Embryonic facial prominence (tissue), 1 donor: ENCODE results near the gene SRGAP2C.
"Not testable (repeated sequence)": the region's sequence is repeated elsewhere in the genome, so short reads cannot be mapped to it uniquely, and the experiment has no call there.

Experiments used
- DNase-seq: peaks from one replicate; pipeline ENCODE4 v3.0.0-alpha.2; 2016; ENCODE audit errors: extremely low spot score

The SRGAP2C gene

DNA sequence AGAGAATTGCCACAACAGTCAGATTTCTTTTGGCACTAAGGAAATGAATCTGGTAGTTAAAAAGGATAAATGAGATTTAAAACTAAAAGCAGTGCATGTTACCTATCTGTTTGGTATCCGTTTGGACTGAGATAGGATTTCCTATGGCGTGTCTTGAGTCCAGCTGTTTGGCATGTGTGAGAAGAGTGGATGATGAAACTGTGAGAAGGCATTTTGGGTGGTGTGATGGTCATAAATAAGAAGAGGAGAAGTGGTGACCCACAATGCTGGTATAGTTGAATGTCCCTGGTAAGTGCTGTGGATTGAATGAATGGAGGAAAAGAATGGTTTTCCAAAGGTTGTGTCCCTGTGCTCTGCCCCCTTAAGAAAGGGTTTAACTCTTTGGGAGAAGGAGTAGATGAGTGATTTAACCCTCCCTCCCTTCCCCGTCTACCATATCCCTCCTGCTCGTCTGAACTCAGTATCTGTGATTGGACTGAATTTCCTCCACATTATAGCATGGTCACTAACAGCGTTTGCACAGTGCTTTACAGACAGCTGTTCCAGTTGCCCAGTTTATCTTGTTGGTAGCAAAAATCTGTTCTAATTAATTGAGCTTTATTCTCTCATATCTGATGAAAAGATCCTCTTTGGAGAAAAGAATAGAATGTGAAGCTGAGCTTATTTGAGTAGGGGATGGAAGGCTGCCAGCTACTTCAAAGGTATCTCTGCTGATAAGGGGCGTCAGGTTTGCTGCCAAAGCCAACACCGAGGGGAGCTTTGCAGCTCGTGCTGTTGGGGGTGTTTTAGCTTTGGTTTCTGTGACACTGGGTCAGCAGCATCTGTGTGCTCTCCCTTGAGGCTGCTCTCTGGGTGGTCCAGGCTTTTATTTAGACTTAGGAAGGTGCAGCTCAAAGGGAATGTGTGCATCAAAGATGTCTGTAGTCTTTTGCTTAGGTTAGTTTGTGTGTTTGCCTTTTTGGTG, 148.1 kb downstream of the SRGAP2C start:
- DNase-seq: not testable (repeated sequence)

DNA sequence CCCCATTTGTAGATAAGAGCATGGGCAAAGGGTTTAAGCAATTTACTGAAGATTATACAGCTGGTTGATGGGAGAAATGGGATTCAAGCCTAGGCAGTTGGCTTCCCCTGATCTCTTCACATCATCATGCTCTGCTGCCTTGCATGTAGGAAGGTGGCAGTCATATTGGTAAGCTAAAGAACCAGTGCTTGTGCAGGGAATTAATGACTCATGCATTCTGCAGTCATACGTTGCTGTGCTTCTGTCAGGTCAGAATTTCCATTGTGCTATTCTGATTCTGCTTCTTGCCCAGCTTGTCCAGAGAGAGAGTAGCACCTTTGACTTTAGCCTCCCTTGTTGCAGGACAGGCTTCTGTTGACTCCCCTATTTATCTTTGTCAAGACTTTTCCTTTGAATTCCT, 153.2 kb downstream of the SRGAP2C start:
- not testable (repeated sequence) for DNase-seq

DNA sequence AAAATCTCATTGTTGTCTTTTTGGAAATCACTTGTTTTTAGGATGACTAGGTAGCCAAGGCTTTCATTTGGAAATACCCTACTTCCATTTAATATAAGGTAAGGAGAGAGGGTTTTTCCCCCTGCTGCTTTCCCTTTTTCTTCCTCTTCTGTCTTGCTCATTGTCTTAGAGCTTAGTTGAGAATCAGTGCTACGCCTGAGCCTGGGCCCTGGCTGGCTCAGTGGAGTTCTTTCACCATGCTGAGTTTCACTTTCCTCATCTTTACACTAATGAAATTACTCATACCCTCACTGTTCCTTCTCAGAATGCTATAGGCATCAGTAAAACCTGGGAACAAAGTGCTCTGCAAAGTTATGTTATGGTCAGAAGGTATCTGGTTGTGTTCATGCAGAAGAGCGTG, 154.8 kb downstream of the SRGAP2C start:
- not testable (repeated sequence) for DNase-seq

DNA sequence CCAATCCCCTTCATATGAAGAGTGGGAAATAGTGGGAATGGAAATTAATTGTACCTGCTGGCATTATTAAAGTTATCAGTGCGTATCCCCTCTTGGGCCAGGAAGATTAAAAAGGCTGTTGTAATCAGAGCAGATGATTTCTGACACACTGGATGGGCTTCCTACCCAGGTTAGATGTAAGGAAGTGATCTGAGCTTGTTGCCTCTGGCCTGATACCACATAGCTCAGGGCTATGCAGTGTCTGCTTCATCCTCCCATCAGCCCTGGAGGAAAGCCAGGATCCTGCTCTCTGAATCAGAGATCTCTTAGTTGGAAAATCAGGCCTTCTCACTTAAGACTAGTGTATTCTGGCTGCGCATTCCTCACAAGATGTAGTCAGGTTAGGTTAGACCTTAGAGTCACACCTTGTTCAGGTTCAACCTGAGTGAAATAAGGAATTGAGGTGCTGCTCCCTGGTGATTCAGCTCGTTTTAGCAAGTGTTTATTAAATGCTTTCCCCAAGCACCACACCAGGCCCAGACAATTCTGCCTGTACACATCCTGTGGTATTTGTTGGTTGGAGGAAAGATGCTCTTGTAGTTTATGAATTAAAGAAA, 158.6 kb downstream of the SRGAP2C start:
- not testable (repeated sequence) for DNase-seq

DNA sequence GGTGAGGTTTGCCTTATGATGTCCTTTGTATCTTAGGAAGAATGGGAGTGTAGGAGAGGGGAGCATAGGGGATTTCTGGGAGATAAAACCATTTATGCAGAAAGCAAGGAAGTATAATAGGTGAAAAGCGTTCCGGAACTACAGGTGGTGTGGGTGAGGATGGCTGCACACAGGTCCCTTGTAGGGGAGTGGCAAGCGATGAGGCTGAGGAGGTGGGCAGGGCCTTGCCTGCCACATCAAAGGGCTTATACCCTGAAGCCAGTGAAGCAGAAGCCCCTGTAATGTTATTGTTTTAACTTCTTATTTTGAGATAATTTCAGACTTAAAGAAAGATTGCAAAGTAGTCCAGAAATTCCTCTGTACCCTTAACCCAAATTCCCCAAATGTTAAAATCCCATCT, 159.6 kb downstream of the SRGAP2C start:
- DNase-seq: not testable (repeated sequence)

DNA sequence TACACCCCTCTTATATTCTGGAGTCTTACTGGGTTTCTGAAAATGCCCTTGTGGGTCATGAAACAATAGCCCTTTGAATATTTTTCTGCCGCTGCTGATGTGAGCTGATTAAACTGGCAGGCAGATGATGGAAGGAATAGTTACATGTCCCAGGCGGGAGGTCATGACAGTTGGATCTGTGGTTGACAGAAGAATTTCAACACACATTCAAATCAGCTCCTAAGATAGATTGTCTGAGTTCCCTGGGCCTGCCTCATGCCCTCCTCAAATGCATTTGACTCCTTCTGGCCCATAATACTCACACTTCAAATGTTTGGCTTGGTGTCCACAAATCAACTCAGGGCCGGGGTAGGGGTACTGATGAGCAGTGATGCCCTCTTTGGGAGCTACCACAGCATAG, 161.9 kb downstream of the SRGAP2C start:
- DNase-seq: not testable (repeated sequence)

DNA sequence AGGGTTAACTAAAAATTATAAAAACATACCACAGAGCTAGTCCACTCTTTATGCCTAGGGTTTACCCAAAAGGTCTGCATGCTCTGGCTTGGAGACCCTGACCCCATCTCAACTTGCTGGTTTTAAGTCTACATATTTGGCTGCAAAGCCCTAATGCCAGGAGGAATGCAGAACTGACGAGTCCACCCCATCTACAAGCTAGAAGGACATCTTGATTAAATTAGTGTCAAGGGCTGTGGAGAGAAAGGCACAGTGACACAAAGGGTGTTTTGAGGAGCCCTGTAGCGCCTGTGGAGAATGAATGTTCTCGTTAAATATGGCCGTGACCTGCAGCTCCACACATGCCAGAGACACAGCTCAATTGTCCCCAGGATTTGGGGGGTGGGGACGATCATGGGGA, 162.7 kb downstream of the SRGAP2C start:
- DNase-seq: peak; percentile 4

DNA sequence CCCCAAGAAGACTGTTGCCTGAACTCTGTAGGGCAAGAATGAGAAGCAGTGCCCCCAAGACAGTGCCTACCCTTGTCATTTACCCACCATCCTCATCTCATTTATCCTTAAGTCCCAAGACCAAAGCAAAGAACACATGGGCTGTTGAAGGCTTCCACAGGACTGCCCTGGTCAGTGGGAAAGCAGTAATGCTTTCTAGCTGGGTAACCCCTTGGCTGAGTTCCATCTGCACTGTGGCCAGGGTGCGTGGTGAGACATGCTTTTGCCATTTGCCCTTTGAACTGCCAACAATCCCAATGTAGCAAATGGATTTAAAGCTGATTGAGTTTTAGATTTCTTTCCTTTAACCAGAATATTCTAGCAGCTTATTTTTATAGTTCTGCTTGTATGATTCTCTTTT, 163.3 kb downstream of the SRGAP2C start:
- DNase-seq: not testable (repeated sequence)

DNA sequence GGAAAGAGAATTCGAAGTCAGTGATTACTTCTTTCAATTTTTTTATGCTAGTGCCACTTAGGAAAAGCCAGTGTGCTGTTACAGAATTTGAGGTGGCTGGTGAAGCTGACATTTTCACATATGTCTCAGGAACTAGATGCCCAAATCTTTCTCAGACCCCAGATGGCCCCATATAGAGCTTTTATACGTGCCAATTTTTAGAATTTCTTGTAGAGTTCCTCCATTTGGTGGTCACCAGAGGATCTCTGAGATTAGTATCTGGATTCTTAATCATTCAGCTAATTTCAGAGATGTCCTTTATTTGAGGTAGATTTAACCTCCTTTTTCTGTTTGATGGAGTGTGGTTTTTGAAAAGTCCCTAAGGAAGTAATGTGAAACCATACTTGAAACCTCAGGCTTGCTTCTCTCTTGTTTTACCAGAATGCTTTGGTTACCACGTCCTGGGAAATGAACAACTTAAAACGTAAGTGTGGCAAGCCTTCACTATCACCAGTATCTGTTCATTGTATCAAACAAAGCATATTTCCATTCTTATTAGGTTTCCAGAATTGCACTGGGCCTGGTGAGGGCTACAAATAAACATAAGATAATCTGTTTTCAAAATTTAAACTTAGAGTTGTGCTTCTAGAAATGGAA, 164.7 kb downstream of the SRGAP2C start:
- not testable (repeated sequence) for DNase-seq

DNA sequence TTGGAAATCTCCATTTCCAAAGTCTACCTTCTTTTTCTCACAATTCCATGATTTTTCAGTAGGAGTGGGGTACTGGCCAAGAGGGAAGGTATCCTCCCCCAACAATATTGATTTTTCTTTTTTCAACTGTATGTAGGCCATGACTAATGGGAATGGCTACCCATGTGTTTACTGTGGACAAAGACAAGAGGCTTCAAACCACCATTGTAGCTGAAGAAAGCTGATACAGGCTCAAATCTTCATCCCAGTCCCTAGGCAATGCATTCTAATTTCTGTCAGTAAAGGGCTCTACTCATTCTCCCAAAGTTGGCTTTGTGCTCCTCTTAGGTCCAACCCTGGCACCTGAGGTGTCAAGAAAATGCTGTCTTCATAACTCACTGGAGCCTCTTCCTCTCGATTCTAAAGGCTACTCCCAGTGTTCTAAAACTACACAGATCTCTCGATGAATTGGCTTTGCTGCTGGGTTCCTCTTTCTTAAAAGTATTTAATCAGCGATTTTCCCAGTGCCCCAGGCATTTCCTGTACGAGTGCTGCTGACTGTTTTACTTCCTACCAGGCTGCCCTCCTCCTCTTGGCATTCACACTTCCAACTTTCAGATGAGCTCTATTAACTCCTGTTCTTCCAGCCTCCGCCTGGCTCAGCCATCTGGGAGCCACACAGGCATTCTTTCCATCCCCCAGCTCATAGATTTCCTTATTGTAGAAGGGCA, 171.1 kb downstream of the SRGAP2C start:
- not testable (repeated sequence) for DNase-seq

DNA sequence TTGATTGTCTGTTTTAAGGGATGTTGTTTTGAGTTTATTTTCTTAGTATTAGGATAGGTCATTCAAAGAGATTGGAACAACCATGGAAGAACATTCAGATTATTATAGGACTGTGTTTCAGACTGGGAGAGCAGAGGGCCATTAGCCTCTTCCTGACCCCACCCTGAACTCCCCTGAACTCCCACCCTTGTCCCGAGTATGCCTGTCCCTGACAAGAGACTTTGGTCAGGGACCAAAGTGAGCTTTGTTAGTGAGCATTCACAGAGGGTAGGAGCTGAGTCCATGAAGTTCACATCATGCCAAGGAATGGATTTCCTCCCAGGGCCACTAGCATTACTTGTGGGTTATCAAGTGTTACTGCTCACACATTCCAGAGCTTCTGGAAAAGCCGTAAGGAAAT, 172.0 kb downstream of the SRGAP2C start:
- not testable (repeated sequence) for DNase-seq

DNA sequence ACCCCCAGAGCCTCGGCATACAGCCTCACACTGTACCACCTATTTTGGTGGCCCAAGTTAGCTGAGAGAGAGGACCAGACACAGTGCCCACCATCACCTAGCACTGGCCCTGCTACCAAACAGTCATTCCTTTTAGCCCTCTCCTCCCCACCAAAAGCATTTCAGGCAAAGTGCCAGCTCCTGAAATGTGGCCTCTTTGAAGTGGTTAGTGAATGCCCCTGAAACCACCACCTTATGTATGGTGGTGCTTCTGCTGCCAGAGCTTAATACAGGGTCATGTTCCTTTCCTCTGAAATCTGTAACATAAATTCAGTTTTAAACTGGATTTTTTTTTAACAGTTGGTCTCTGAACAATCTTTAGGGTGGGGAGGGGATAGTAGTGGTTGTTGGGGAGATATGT, 175.8 kb downstream of the SRGAP2C start:
- not testable (repeated sequence) for DNase-seq

DNA sequence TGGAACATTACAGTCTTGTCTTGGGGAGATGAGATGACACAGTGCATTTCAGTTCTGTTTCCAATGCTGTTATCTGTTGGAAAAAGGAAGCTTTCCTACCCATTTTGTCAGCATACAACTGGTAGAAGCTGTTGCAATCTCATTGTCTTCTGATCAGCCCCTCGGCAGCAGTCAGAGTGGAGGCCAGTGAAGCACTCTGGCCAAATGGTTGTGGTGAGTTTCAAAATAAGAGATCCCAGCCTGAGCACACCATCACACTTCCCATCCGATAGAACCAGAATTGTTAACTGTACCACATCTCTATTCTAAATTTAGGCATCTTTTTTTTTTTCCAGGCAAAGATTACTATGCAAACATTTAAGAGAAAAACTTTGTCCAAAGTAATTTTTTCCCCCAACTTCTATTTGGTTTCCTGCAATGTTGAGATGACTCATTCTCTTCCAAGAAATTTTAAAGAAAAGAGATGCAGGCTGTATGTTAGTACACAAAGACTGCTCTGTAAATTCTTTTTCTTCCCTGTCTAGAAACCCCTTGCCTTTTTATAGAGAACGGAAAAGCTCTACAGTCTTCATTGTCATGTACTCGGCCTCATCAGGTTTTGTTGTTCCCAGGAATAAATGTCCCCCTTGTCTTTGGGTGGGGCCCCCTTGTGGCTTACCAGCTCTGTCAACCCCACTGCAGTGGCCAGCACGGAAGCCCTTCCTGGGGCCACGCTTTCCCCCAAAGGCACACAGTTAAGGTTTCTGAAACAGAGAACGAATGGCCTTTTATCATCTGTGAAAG, 176.9 kb downstream of the SRGAP2C start:
- not testable (repeated sequence) for DNase-seq

DNA sequence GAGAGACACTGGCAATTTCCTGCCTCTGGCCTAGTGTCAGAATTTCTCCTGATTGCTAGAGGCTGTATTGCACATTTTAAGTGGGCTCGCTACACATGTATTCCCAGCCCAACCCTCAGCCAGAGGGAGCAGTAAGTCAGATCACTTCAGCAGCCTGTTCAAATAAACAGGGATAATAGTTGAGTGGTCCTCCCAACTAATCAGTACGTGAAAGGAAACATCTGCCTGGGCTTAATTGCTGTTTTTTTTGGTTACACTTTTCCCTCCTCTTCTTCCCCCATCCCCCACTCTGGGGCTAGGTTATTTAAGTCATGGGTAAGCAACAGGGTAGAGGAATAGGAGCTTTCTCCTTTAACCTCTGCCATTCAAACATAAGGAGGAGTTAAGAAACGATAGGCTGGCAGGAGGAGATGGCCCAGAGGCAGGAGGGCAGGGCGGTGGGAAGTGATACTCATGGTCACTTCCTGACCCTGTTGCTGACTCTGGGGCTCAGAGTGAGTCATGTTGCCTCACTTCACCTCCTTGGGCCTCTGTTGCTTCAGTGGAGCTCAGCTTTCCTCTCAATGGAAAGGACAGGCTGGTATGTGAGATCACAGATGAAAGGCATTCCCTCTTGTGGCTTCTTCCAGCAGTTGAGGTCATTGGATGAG, 177.6 kb downstream of the SRGAP2C start:
- not testable (repeated sequence) for DNase-seq

DNA sequence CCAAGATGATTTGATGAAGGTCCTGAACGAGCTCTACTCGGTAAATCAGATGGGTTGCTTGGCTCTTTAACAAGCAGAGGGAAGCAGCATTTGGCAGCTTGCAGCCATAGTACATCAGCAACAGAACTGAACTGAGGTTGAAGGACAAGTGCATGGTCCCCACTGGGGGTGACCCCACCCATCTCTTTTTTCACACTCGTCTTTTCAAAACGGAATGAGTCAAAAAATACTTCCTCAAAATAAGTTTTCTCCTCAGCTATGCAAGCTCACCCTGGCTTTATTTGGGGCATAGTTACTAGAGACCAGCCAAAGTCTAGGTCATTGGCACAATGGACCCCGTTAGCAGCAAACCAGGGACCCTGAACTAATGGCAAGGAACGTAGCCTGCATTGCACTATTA, 180.5 kb downstream of the SRGAP2C start:
- DNase-seq: not testable (repeated sequence)

DNA sequence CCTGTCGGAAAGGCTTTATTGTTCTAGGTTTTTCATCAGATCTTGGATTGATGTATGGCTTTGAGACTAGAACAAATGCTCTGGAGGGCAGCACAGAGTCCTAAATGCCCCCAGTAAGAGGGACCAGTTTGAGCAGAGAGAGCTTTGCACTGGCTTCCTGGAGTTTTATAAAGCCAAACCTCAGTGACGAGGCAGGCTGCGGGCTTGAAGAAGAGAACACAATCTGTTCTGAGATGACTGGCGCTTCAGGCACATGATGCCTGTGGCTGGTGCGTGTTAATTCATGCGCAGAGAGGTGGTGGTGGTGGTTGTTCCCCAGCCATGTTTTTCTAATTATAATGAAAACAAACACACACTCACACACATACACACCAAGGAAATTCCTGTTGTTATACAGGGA, 180.9 kb downstream of the SRGAP2C start:
- DNase-seq: not testable (repeated sequence)

DNA sequence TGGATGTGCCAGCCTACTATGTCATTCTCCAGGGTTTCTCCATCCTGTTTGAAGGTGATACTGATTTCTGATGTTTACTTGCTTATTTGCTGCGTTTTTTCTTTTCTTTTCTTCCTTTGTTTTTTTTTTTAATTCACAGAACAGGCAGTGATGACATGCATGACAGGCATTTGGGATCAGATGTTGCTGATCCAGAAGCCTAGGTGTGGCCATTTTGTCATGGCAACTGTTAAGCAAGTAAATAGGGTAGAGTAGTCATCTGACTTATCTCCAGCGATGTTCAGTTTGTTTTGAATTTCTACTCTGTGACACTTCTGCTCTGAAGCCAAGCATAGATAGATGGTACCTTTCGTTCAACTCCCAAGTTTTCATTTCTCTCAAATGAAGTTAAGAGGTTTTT, 181.4 kb downstream of the SRGAP2C start:
- not testable (repeated sequence) for DNase-seq

DNA sequence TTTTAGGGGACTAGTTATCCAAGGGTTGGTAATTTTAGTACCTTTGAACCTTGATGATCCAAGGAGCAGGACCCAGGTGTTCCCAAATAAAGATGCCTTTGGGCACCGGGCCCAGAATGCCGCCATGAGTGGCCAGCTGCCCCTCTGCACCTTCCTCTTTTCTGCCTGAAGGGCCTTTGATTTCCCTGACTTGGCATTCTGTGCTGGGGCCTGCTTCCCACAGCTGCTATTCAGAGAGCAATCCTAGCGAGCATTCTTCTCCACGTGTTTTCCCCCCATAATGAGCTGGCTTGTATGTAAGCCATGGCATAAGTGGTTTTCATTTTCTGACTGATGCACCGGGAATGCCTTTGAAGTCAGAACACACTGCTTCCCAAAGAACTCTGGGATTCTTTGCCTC, 184.1 kb downstream of the SRGAP2C start:
- DNase-seq: not testable (repeated sequence)

DNA sequence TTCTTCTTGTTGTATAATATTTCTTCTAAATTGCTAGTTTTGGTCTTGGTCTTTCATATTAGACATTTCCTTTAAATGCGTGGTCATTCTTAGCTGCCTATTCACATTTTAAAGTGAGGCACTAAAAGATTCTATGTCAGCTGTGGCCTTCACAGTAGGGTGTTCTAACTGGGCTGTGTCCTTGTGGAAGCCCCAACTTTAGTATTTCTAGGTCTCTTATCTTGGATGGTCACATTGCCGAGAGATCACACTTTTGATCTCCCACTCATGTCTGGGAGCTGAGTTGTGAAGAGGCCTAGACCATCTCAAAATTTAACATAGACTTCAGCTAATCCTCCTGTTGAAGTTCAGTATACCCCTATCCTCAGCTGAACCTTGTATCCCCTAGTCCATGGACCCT, 185.2 kb downstream of the SRGAP2C start:
- not testable (repeated sequence) for DNase-seq

DNA sequence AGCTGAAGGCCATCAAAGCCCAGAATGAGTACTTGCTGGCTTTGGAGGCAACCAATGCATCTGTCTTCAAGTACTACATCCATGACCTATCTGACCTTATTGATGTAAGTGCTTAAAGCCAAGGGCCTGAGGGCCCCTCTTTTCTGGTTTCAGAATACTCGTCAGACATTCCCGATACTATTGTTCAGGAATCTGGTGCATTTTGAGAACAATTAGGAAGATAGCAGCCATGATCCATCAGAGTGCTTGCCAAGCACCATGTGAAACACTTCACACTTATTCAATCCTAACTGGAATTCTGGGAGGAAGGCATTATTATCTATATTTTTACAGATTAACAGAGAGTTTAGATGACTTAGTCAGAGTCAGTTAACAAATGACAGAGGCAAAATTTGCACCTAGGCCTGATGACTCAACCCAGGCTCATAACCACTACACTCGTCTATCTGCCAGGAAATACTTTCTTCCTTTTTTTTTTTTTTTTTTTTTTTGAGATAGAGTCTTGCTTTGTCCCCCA, 190.1 kb downstream of the SRGAP2C start:
- not testable (repeated sequence) for DNase-seq
